ENCODE results near the gene CYBC1. TPM values are rescaled to one million over a fixed set of nuclear protein-coding genes. Genes with fewer than 3 reads are reported as not detected.
"Not testable (repeated sequence)": the region's sequence is repeated elsewhere in the genome, so short reads cannot be mapped to it uniquely, and the experiment has no call there.

CYBC1 gene
- polyA plus RNA-seq, 3 donors: 160 to 225 (median 217) TPM

DNA sequence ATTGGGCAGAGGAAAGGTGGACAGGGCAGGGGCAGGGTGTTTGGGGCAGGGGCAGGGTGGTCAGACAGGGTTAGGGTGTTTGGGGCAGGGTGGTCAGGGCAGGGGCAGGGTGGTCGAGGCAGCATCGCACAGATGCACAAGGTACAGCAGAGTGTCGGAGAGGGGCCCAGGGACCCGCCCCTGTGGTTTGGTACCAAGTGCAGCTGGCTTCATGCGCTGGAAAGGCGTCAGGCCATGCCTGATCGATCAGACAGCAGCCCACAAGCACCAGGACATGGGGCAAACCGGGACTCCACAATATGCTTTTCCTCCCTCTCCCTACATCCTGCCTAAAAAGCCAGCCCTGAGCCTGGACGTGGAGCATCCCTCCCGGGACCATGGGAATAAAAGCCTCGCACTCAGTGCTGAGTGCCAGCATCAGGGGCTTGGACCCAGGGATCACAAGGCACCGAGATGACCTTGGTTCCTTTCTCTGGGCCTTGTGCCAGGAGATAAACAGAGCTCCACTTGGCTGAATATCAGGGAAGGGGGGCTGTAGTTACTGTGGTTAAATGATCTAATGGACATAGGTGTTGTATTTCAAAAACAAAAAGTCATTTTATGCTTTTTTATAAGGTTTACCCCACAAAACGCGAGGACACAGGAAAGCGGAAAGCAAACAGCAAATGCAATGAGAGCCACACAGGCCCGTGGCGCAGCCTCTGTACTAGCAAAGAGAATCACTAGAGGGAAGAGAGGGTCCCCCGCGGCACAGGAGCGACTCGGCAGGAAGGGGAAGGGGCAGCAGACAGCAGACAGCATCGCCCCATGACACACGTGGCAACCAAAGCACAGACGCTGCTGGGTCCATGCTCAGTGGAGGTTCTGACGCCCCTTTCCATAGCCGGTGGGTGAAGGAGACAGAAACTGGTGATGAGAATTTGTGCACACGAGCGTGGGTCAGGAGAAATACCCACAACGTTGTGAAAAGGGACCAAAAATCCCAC, 37.7 kb downstream of the CYBC1 start:
- no peaks in the 10 kb centered on the region for H3K27me3 ChIP-seq (ENCODE audit: control insufficient read depth in 2 of 2, insufficient read depth in 2 of 2, low read length in 2 of 2)
- no peak for DNase-seq
- peaks cover 0 to 28% of the 10 kb centered on the region in 2 donors for H3K36me3 ChIP-seq (replicated peaks in 1 of 2; ENCODE audit: control insufficient read depth in 1 of 2, insufficient read depth in 2 of 2, low read length in 2 of 2)
- no peak for TF ChIP-seq CTCF (IDR thresholded peaks at IDR 0.05)
- Mint-ChIP-seq H3K4me3 (no peak overlapping the region), H3K36me3 (peaks cover 22 to 27% of the 10 kb centered on the region in 2 donors), H3K4me1 (peaks cover 17% of the 10 kb centered on the region), H3K9me3 (no peaks in the 10 kb centered on the region), H3K27me3 (ENCODE audit: low read depth in 3 of 3) (peaks cover 0 to 4% (median 1%) of the 10 kb centered on the region in 3 donors), H3K27ac (peak overlapping the region in 1 of 7 donors; percentile 19)
- H3K4me1 ChIP-seq (ENCODE audit: control insufficient read depth in 1 of 2, insufficient read depth in 2 of 2, low read length in 2 of 2): peaks cover 5 to 8% of the 10 kb centered on the region in 2 donors
- no peak overlapping the region for H3K27ac ChIP-seq (ENCODE audit: low read depth in 1 of 2, low read length in 2 of 2)
- no peaks in the 10 kb centered on the region for H3K9me3 ChIP-seq (replicated peaks in 1 of 2; ENCODE audit: control insufficient read depth in 1 of 2, insufficient read depth in 1 of 2, low read length in 2 of 2)
- H3K4me3 ChIP-seq (replicated peaks in 1 of 3; ENCODE audit: low read depth in 2 of 3, low read length in 3 of 3): no peak overlapping the region
- peaks cover 49% of the 10 kb centered on the region for H4K20me1 ChIP-seq (ENCODE audit: insufficient read depth, low read length)
- H3K4me2 ChIP-seq (replicated peaks; ENCODE audit: extremely low read depth, low read length, poor library complexity, severe bottlenecking): no peak overlapping the region
- WGBS (ENCODE audit: insufficient coverage): 92% methylated on average over 18 of the region's 29 CpGs
- H3K9ac ChIP-seq (ENCODE audit: insufficient read depth, low read length, poor library complexity, severe bottlenecking): no peak overlapping the region
- intact Hi-C loops (cut with micrococcal nuclease): loop anchor here (5.0 kb wide), 1 partner anchor 61 kb away; no protein-coding TSS in a partner anchor
- H2AFZ ChIP-seq (ENCODE audit: insufficient read depth, low read depth, low read length, poor library complexity, severe bottlenecking): no peak overlapping the region
- no peaks in the 10 kb centered on the region for H3K79me2 ChIP-seq (ENCODE audit: insufficient read depth, low read length)

GRCh38 chr17:82412081-82412480, 38.5 kb downstream of the CYBC1 start:
- not testable (repeated sequence) for H3K27me3 ChIP-seq (ENCODE audit: control insufficient read depth in 2 of 2, insufficient read depth in 2 of 2, low read length in 2 of 2); H3K9me3 ChIP-seq (replicated peaks in 1 of 2; ENCODE audit: control insufficient read depth in 1 of 2, insufficient read depth in 1 of 2, low read length in 2 of 2); H3K4me3 Mint-ChIP-seq; DNase-seq; H3K4me1 ChIP-seq (ENCODE audit: control insufficient read depth in 1 of 2, insufficient read depth in 2 of 2, low read length in 2 of 2); H3K79me2 ChIP-seq (ENCODE audit: insufficient read depth, low read length); H3K4me2 ChIP-seq (replicated peaks; ENCODE audit: extremely low read depth, low read length, poor library complexity, severe bottlenecking); H3K4me3 ChIP-seq (replicated peaks in 1 of 3; ENCODE audit: low read depth in 2 of 3, low read length in 3 of 3); H2AFZ ChIP-seq (ENCODE audit: insufficient read depth, low read depth, low read length, poor library complexity, severe bottlenecking); H3K27ac ChIP-seq (ENCODE audit: low read depth in 1 of 2, low read length in 2 of 2); H3K27ac Mint-ChIP-seq; H3K9me3 Mint-ChIP-seq; H3K27me3 Mint-ChIP-seq (ENCODE audit: low read depth in 3 of 3); H3K9ac ChIP-seq (ENCODE audit: insufficient read depth, low read length, poor library complexity, severe bottlenecking)
- Histone ChIP-seq H3K36me3 (replicated peaks in 1 of 2; ENCODE audit: control insufficient read depth in 1 of 2, insufficient read depth in 2 of 2, low read length in 2 of 2) (peaks cover 0 to 28% of the 10 kb centered on the region in 2 donors), H4K20me1 (ENCODE audit: insufficient read depth, low read length) (peaks cover 42% of the 10 kb centered on the region)
- intact Hi-C loops (cut with micrococcal nuclease): loop anchor here (5.0 kb wide), 1 partner anchor 60 kb away; no protein-coding TSS in a partner anchor
- H3K36me3 Mint-ChIP-seq: peaks cover 24 to 34% of the 10 kb centered on the region in 2 donors
- H3K4me1 Mint-ChIP-seq: peaks cover 20% of the 10 kb centered on the region
- WGBS (ENCODE audit: insufficient coverage): 96% methylated on average over 14 of the region's 16 CpGs
